WTC11 (cell line): ENCODE results near the gene RPL22L1.

ENCODE experiments used
- ATF3 ChIP-seq: sonication (generic); formaldehyde crosslinking; conservative IDR thresholded peaks from 2 replicates; pipeline ENCODE4 v1.8.1; 2022; ENCODE audit warnings: mild to moderate bottlenecking, missing genetic modification reagents
- CBFB ChIP-seq: sonication (generic); formaldehyde crosslinking; IDR thresholded peaks from 2 replicates; pipeline ENCODE4 v1.8.1; 2022; ENCODE audit warnings: mild to moderate bottlenecking, low read depth, missing genetic modification reagents
- CTCF ChIP-seq: fragments of 200-600 bp; IDR thresholded peaks from 2 replicates; pipeline ENCODE4 v1.8.0; 2022; ENCODE audit warnings: antibody characterized with exemption
- E2F5 ChIP-seq: sonication (generic); formaldehyde crosslinking; IDR thresholded peaks from 2 replicates; pipeline ENCODE4 v1.8.1; 2022; ENCODE audit warnings: mild to moderate bottlenecking, moderate library complexity, missing genetic modification reagents
- FOXK1 ChIP-seq: sonication (generic); formaldehyde crosslinking; IDR thresholded peaks from 2 replicates; pipeline ENCODE4 v1.8.0; 2022; ENCODE audit warnings: mild to moderate bottlenecking, moderate library complexity, missing genetic modification reagents
- JUN ChIP-seq: sonication (generic); formaldehyde crosslinking; IDR thresholded peaks from 2 replicates; pipeline ENCODE4 v1.8.0; 2023; ENCODE audit warnings: mild to moderate bottlenecking, missing genetic modification reagents
- MAX ChIP-seq: sonication (generic); formaldehyde crosslinking; IDR thresholded peaks from 2 replicates; pipeline ENCODE4 v1.8.0; 2022; ENCODE audit warnings: mild to moderate bottlenecking, missing genetic modification reagents
- NFE2L1 ChIP-seq: sonication (generic); formaldehyde crosslinking; IDR thresholded peaks from 2 replicates; pipeline ENCODE4 v1.8.1; 2023; ENCODE audit warnings: missing genetic modification reagents
- NFYB ChIP-seq: sonication (generic); formaldehyde crosslinking; conservative IDR thresholded peaks from 2 replicates; pipeline ENCODE4 v1.8.0; 2022; ENCODE audit warnings: low read depth, missing genetic modification reagents
- NR3C1 ChIP-seq: sonication (generic); formaldehyde crosslinking; conservative IDR thresholded peaks from 2 replicates; pipeline ENCODE4 v1.8.1; 2023; ENCODE audit warnings: low read depth, mild to moderate bottlenecking, missing genetic modification reagents
- SP1 ChIP-seq: sonication (generic); formaldehyde crosslinking; conservative IDR thresholded peaks from 2 replicates; pipeline ENCODE4 v1.8.1; 2022; ENCODE audit warnings: missing genetic modification reagents
- USF1 ChIP-seq: sonication (generic); formaldehyde crosslinking; IDR thresholded peaks from 2 replicates; pipeline ENCODE4 v1.8.0; 2022; ENCODE audit warnings: mild to moderate bottlenecking, missing genetic modification reagents
- USF2 ChIP-seq: sonication (generic); formaldehyde crosslinking; IDR thresholded peaks from 2 replicates; pipeline ENCODE4 v1.8.1; 2023; ENCODE audit warnings: mild to moderate bottlenecking, missing genetic modification reagents, moderate library complexity
- ZNF512 ChIP-seq: sonication (generic); formaldehyde crosslinking; IDR thresholded peaks from 2 replicates; pipeline ENCODE4 v1.8.1; 2022; ENCODE audit warnings: missing genetic modification reagents, borderline replicate concordance

- TF ChIP-seq CTCF (no peak), CBFB (no peak), SP1 (CRISPR knock-in tag) (no peak), NR3C1 (CRISPR knock-in tag) (no peak), USF2 (no peak), ATF3 (CRISPR knock-in tag) (no peak), E2F5 (CRISPR knock-in tag) (no peak), MAX (CRISPR knock-in tag) (no peak), USF1 (CRISPR knock-in tag) (no peak), FOXK1 (CRISPR knock-in tag) (no peak), ZNF512 (CRISPR knock-in tag) (no peak), JUN (CRISPR knock-in tag) (no peak), NFE2L1 (CRISPR knock-in tag) (no peak), NFYB (CRISPR knock-in tag) (no peak)
Observed at GRCh38 chr3:170863816-170864215, 6.2 kb downstream of the RPL22L1 start.
